OCI-LY7 (cell line): ENCODE measurements around the gene GSE1. TPM values are rescaled to one million over a fixed set of nuclear protein-coding genes. Genes with fewer than 3 reads are reported as not detected.

ENCODE experiments used
- BruUV-seq: library from RNA; stranded (reverse); fragments of 400-500 nt; replicated peaks from 2 replicates; lab custom pipeline; 2021; lab: Mats Ljungman, UMichigan
- CTCF ChIA-PET: fragments of 300-600 bp; sonication (Branson Sonifier 250); formaldehyde crosslinking; loops from one replicate; lab custom pipeline; 2022; ENCODE audit warnings: antibody characterized with exemption; ENCODE audit not compliant: unreplicated experiment; lab: Charles Lee
- POLR2A ChIA-PET: fragments of 300-600 bp; sonication (Branson Sonifier 250); formaldehyde crosslinking; loops from one replicate; lab custom pipeline; 2022; ENCODE audit warnings: antibody characterized with exemption; lab: Charles Lee
- DNase-seq: peaks from one replicate; pipeline ENCODE4 v3.0.0-alpha.2; 2015; ENCODE audit warnings: low spot score
- H2AFZ ChIP-seq: fragments of 200-600 bp; sonication (generic), shearing (Covaris generic); 2 replicates; pipeline ENCODE4 v1.6.1; 2014; ENCODE audit warnings: mild to moderate bottlenecking, antibody characterized with exemption, low read length, moderate library complexity
- H3K27ac ChIP-seq: fragments of 200-600 bp; sonication (generic); 2 replicates; pipeline ENCODE4 v1.5.1; 2014; ENCODE audit warnings: mixed run types, low read depth, mild to moderate bottlenecking, moderate library complexity, low read length, inconsistent platforms; ENCODE audit not compliant: poor library complexity, severe bottlenecking
- H3K36me3 ChIP-seq: fragments of 200-600 bp; sonication (generic); 2 replicates; pipeline ENCODE4 v1.6.1; 2014; ENCODE audit warnings: mild to moderate bottlenecking, antibody characterized with exemption, low read length, moderate library complexity, mixed read lengths; ENCODE audit not compliant: insufficient read depth
- H3K4me1 ChIP-seq: fragments of 200-600 bp; sonication (generic); 2 replicates; pipeline ENCODE4 v1.5.1; 2014; ENCODE audit warnings: mild to moderate bottlenecking, low read length; ENCODE audit not compliant: insufficient read depth, poor library complexity, severe bottlenecking
- H3K4me2 ChIP-seq: fragments of 200-600 bp; sonication (generic); 2 replicates; pipeline ENCODE4 v1.6.1; 2014; ENCODE audit warnings: mild to moderate bottlenecking, low read length
- H3K4me3 ChIP-seq: fragments of 200-600 bp; sonication (generic); 2 replicates; pipeline ENCODE4 v1.5.1; 2014; ENCODE audit warnings: mild to moderate bottlenecking, low read depth, low read length; ENCODE audit not compliant: poor library complexity, severe bottlenecking
- H3K79me2 ChIP-seq: fragments of 200-600 bp; sonication (generic); 2 replicates; pipeline ENCODE4 v1.6.1; 2016; ENCODE audit warnings: low read depth, mild to moderate bottlenecking, low read length, moderate library complexity, mixed read lengths; ENCODE audit not compliant: insufficient read depth
- H3K9me2 ChIP-seq: fragments of 200-600 bp; sonication (generic); 2 replicates; pipeline ENCODE4 v1.6.1; 2016; ENCODE audit warnings: mild to moderate bottlenecking, low read length, mixed read lengths; ENCODE audit not compliant: insufficient read depth
- H3K9me3 ChIP-seq: fragments of 200-600 bp; sonication (generic); 2 replicates; pipeline ENCODE4 v1.6.1; 2014; ENCODE audit warnings: mild to moderate bottlenecking, mixed run types, low read length, mixed read lengths
- H4K20me1 ChIP-seq: fragments of 200-600 bp; sonication (generic); 2 replicates; pipeline ENCODE4 v1.6.1; 2014; ENCODE audit warnings: mild to moderate bottlenecking, antibody characterized with exemption, low read length, moderate library complexity, mixed read lengths; ENCODE audit not compliant: insufficient read depth
- EZH2phosphoT487 ChIP-seq: fragments of 200-600 bp; sonication (generic); IDR thresholded peaks from 2 replicates; pipeline ENCODE4 v1.6.1; 2018; ENCODE audit warnings: low read depth, borderline replicate concordance, mild to moderate bottlenecking, mixed run types, antibody characterized with exemption, low read length, moderate library complexity, mixed read lengths
- intact Hi-C: fragments of 100-400 bp; cut with micrococcal nuclease; formaldehyde crosslinking; loops from one replicate; pipeline ENCODE4 v1.10.0; 2022; ENCODE audit not compliant: unreplicated experiment
- total RNA-seq, 2 experiments: library from RNA; depleted of rRNA in 1 of 2; stranded (reverse); fragments of >200 nt in 1 of 2; shearing (Covaris generic) in 1 of 2; gene quantifications; 2 replicates each; pipeline ENCODE4 v1.2.3, GENCODE V29; 2014 to 2022
- TF ChIP-seq, protein P1 (sequence below): fragments of 200-600 bp; sonication (generic); conservative IDR thresholded peaks from 2 replicates; pipeline ENCODE4 v1.5.1; 2014; ENCODE audit warnings: mild to moderate bottlenecking, antibody characterized with exemption, low read length, moderate library complexity, mixed read lengths

GSE1 gene
- total RNA-seq, 2 experiments from 2014 or later: 30.9 to 66.6 TPM

DNA sequence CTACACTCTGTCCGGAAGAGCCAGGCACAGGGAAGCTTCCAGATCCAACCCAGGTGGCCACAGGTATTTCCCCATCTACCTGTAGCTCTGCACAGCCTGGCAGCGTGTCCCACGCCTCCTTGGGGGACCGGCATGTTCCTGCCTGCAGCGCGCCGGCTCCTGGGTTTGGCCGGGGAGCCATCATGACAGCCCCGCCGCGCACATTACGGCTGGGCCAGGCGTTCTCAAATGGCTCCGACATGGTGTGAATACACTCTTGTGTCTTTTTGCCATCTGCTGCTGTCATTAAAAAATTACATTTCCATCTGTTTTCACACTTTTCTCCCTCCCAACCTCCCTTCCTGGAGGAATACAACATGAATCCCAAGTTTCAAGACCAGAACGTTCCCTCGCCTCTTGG, 83.7 kb downstream of the GSE1 start:
- H3K9me3 ChIP-seq: no peaks in the 10 kb centered on the region
- H3K79me2 ChIP-seq: no peaks in the 10 kb centered on the region
- no peaks in the 10 kb centered on the region for H3K9me2 ChIP-seq
- H3K4me2 ChIP-seq: no peak overlapping the region
- no peak overlapping the region for H2AFZ ChIP-seq
- no TSS peak for BruUV-seq
- H3K36me3 ChIP-seq: no peaks in the 10 kb centered on the region
- CTCF ChIA-PET: no interaction called here
- TF ChIP-seq, protein P1, sequence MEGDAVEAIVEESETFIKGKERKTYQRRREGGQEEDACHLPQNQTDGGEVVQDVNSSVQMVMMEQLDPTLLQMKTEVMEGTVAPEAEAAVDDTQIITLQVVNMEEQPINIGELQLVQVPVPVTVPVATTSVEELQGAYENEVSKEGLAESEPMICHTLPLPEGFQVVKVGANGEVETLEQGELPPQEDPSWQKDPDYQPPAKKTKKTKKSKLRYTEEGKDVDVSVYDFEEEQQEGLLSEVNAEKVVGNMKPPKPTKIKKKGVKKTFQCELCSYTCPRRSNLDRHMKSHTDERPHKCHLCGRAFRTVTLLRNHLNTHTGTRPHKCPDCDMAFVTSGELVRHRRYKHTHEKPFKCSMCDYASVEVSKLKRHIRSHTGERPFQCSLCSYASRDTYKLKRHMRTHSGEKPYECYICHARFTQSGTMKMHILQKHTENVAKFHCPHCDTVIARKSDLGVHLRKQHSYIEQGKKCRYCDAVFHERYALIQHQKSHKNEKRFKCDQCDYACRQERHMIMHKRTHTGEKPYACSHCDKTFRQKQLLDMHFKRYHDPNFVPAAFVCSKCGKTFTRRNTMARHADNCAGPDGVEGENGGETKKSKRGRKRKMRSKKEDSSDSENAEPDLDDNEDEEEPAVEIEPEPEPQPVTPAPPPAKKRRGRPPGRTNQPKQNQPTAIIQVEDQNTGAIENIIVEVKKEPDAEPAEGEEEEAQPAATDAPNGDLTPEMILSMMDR: no peak
- no peak for TF ChIP-seq EZH2phosphoT487
- H3K4me3 ChIP-seq: no peak overlapping the region
- DNase-seq: no peak
- POLR2A ChIA-PET: no interaction called here
- peaks cover 8% of the 10 kb centered on the region for H3K4me1 ChIP-seq
- intact Hi-C loops: no loop called here
- H4K20me1 ChIP-seq: no peaks in the 10 kb centered on the region
- no peak overlapping the region for H3K27ac ChIP-seq

DNA sequence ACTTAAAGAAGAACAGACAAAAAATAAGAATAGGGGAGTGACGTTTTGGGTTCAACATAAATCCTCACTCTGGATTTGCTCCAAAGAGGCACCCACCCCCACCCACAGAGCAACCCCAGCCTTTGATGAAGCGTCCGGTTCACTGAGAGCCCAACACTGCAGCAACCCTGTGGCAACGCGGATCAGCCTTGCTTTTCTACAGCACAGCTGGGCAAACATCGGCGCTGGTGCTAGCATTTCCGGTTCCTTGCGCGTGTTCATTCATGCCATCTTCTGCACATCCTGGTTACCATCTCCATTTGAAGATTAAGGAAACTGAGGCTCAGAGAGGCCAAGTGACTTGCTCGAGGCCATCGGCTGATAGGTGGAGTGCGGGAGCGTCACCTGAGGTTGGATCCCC, 84.3 kb downstream of the GSE1 start:
- intact Hi-C loops: no loop called here
- POLR2A ChIA-PET: no interaction called here
- peaks cover 8% of the 10 kb centered on the region for H3K4me1 ChIP-seq
- H2AFZ ChIP-seq: no peak overlapping the region
- no peak overlapping the region for H3K27ac ChIP-seq
- TF ChIP-seq, protein P1: no peak
- no peak for TF ChIP-seq EZH2phosphoT487
- no peaks in the 10 kb centered on the region for H3K9me3 ChIP-seq
- no peak overlapping the region for H3K4me2 ChIP-seq
- no peaks in the 10 kb centered on the region for H3K36me3 ChIP-seq
- no peaks in the 10 kb centered on the region for H3K9me2 ChIP-seq
- H3K4me3 ChIP-seq: no peak overlapping the region
- H4K20me1 ChIP-seq: no peaks in the 10 kb centered on the region
- H3K79me2 ChIP-seq: no peaks in the 10 kb centered on the region
- no peak for DNase-seq
- BruUV-seq: no TSS peak
- CTCF ChIA-PET: no interaction called here

DNA sequence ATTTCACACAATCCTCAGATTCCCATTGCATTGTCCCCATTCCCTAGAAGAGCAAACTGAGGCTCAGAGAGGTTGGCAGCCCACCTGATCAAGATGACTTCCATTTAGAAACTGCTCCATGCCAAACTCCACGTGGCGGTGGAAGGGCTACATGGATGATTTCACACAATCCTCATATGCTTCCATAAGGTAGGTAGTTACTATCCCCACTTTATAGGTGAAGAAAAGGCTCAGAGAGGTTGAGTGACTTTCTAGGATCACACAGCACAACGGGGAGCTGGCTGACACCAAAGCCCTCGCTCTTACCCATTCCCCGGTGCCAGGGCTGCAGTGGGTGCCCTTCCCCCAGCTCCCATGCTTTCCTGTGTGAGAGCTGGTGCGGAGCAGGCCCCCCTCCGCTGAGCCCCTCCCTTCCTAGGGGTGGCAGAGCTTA, 85.4 kb downstream of the GSE1 start:
- CTCF ChIA-PET: no interaction called here
- TF ChIP-seq EZH2phosphoT487: no peak
- TF ChIP-seq, protein P1: no peak
- DNase-seq: no peak
- no TSS peak for BruUV-seq
- intact Hi-C loops: no loop called here
- H3K36me3 ChIP-seq: no peaks in the 10 kb centered on the region
- H3K9me3 ChIP-seq: no peaks in the 10 kb centered on the region
- H3K79me2 ChIP-seq: no peaks in the 10 kb centered on the region
- H2AFZ ChIP-seq: no peak overlapping the region
- no peaks in the 10 kb centered on the region for H4K20me1 ChIP-seq
- no peak overlapping the region for H3K27ac ChIP-seq
- POLR2A ChIA-PET: no interaction called here
- peaks cover 8% of the 10 kb centered on the region for H3K4me1 ChIP-seq
- no peak overlapping the region for H3K4me2 ChIP-seq
- H3K9me2 ChIP-seq: no peaks in the 10 kb centered on the region
- H3K4me3 ChIP-seq: no peak overlapping the region
